GM12872 (cell line): ENCODE measurements around the gene DIP2A.

Experiments
- TF ChIP-seq, protein P1 (sequence below): IDR thresholded peaks from 3 replicates; pipeline ENCODE4 v1.5.1; 2011; ENCODE audit warnings: low read depth, mild to moderate bottlenecking, low read length, moderate library complexity; ENCODE audit not compliant: insufficient read depth

DIP2A gene

DNA sequence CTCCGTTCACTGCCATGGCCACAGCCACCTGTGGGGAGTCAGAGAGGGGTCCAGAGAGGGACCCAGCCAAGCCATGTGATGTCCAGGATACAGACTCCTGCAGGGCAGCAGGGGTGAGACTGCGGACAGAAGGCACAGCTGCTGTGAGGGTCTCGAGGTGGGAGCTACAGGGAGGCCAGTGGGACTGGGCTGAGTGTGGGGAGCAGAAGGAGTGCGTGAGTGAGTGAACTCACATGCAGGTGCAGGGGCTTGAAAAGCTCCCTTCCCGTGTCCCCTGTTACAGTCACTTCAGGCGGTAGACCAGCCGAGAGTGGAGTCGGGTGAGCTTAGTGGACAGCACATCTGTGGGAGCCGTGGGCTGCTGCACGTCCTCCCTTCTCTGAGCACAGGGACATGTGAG lies 103.8 kb downstream of the DIP2A start:
- TF ChIP-seq, protein P1, sequence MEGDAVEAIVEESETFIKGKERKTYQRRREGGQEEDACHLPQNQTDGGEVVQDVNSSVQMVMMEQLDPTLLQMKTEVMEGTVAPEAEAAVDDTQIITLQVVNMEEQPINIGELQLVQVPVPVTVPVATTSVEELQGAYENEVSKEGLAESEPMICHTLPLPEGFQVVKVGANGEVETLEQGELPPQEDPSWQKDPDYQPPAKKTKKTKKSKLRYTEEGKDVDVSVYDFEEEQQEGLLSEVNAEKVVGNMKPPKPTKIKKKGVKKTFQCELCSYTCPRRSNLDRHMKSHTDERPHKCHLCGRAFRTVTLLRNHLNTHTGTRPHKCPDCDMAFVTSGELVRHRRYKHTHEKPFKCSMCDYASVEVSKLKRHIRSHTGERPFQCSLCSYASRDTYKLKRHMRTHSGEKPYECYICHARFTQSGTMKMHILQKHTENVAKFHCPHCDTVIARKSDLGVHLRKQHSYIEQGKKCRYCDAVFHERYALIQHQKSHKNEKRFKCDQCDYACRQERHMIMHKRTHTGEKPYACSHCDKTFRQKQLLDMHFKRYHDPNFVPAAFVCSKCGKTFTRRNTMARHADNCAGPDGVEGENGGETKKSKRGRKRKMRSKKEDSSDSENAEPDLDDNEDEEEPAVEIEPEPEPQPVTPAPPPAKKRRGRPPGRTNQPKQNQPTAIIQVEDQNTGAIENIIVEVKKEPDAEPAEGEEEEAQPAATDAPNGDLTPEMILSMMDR = no peak

DNA sequence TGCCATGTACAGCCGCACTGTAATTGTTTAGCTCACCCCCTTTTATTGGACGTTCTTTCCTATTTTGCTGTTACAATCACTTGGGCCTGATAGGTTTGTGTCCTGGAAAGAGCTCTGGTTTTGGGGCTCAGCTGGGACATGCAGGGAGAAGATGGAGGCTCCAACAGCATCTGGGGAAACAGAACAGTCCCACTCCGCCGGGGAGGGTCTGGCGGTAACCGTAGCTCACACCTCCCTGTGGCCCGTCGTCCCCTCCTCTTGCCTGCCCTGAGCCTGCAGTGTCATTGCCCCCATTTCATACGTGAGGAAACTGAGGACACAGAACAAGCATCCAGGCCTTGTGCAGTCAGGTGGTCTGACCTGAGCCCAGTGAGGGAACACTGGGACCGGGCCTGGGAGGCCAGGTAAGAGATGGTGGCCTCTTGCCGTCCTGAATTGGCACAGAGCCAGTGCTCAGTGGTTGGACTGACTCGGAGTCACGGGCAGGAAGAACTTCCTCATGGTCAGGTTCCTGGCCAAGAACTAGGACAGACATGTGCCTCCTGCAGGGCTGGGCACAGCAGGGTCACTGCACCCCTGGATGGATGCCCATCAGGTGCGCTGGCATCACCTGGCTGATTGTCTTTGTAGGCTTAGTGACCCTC lies 104.4 kb downstream of the DIP2A start:
- TF ChIP-seq, protein P1 = no peak

DNA sequence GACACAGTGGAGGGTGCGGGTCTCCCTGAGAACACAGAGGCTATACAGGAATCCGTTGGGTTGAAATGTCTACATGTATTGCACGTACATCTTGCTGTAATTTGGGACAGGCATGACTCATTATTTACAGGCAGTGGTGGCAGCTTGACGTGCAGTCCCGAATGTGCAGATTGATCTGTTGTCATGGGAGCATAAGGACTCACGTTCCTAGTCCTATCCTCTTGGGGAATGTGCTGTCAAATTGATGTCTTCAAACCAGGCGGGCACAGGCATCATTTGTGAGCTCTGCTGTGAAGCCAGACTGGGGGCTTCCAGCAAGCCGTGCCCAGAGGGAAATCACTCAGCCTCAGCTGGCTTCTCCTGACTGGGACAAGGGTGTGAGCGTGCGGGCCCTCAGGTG lies 105.7 kb downstream of the DIP2A start:
- TF ChIP-seq, protein P1 = no peak

DNA sequence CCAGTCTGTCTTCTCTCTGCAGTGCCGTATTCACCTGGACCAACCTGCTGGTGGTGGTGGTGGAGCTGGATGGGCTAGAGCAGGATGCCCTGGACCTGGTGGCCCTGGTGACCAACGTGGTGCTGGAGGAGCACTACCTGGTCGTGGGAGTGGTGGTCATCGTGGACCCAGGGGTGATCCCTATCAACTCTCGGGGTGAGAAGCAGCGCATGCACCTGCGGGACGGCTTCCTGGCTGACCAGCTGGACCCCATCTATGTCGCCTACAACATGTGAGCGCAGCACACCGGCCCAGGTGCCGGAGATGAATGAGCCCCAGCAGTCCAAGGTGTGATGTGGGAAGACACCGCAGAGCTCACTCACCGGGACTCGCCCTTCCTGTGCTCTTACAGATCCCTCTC lies 108.7 kb downstream of the DIP2A start:
- TF ChIP-seq, protein P1 = no peak

DNA sequence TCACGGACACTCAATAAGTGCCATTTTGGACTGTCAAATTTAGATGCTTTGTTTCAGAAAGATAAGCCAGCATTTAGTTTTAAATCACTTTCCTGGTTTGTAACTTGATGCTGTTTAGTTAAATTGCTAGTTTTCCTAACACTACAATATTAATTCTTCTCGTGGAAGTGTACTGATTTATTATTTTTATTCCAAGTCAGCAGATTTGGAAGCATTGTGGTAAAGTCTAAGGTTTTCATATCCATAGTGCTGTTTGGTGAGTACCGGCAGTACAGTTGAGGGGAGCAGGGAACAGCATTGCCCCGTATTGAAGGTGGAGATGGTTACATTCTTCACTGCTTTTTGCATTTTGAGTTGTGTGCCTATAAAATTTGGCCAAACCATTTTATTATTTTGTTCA lies 109.9 kb downstream of the DIP2A start:
- TF ChIP-seq, protein P1 = no peak

DNA sequence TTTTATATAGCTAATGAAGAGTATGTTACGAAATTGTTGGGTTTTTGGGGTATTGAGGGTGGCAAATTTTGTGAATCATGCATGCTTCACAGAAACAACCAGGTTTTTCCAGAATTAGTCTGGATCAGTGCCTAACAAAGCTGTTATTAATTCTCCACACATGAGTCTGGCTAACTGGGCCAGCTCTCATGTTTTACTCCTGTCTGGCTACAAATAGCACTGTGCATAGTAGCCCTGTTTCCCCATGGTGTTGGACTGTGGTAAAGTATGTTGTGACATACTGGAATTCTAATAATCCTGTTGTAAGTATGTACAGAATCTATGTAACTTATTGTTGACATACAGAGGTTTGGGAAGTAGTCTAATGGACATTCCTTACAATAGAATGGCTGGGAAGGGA lies 110.4 kb downstream of the DIP2A start:
- TF ChIP-seq, protein P1 = no peak

DNA sequence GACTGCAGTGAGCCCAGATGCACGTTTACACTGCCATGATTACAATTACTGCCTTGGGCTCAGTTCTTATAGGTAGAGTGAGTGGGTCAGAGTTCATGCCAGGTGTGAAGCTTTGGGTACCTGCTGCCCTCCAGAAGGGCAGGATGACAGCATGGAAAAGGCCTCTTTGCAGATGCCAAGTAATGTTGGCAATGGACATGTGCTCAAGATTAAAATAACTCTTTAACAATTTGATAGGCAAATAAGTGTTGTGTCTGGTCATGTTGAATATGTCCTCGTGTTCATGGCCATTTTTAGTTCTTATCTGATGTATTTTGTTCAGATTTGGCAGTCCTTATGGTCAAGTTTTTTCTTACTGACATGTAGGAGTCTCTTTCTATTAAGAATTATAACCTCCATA lies 111.4 kb downstream of the DIP2A start:
- TF ChIP-seq, protein P1 = no peak
